ENCODE results near the gene SLC66A1. TPM values are rescaled to one million over a fixed set of nuclear protein-coding genes. Genes with fewer than 3 reads are reported as not detected.
A peak's percentile ranks its signal among the peaks of the same experiment; 100 is the strongest.

Gene SLC66A1
- total RNA-seq, 2 experiments from 2014 or later: 9.2 to 9.6 TPM

DNA sequence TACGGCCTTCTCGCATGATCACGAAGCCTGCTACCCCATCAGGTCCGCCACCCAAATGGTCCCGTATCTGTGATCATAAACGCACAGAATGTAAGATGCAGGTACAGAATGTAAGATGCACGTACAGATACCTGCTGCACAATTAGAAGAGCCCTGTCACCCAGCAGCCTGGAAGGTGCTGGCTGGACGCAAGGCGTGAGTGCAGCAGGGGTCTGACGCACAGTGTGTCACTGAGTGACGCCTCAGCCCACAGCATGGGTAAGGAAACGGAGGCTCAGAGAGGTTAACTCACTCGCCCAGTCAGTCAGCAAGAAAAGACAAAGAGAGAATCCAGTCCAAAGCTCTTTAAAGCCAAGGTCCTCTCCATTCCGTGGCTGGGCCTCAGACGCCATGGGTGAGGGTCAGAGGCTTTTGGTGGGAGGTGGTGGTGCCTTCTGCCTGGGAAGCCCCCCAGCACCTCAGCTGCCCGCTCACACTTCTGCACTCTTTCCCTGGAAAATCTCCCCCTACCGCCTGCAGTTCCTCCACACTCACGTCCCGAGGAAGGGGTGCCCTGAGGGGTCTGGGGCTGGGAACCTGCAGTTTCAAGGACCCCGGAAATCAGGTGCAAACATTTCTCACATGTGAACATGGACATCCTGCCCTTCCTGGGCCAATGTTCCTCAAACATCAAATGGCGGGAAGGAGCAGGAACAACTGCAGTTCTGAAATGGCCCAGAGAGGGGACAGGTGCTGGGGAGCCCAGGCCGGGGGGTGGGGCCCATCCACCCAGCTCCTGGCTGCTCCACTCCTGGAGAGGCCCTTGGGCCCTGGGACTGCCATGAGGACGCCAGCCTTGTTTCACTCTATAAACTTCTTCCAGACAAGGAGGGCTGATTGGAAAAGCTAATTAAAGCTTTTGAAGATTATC is 59.4 kb downstream of the SLC66A1 start:
- no peak for ATAC-seq (ENCODE audit: low read depth)
- Mint-ChIP-seq H3K4me1 (no peaks in the 10 kb centered on the region), H3K27me3 (no peaks in the 10 kb centered on the region), H3K9me3 (no peaks in the 10 kb centered on the region), H3K4me3 (no peak overlapping the region), H3K36me3 (peaks cover 6% of the 10 kb centered on the region), H3K27ac (no peak overlapping the region)
- POLR2A ChIA-PET: no interaction called here
- DNase-seq: no peak

GRCh38 chr1:19372136-19372514 is 60.0 kb downstream of the SLC66A1 start:
- Mint-ChIP-seq H3K27ac (no peak overlapping the region), H3K4me3 (no peak overlapping the region), H3K4me1 (no peaks in the 10 kb centered on the region), H3K9me3 (no peaks in the 10 kb centered on the region), H3K36me3 (peaks cover 12% of the 10 kb centered on the region), H3K27me3 (no peaks in the 10 kb centered on the region)
- POLR2A ChIA-PET: no interaction called here
- ATAC-seq (ENCODE audit: low read depth) (no peak), DNase-seq (no peak)

DNA sequence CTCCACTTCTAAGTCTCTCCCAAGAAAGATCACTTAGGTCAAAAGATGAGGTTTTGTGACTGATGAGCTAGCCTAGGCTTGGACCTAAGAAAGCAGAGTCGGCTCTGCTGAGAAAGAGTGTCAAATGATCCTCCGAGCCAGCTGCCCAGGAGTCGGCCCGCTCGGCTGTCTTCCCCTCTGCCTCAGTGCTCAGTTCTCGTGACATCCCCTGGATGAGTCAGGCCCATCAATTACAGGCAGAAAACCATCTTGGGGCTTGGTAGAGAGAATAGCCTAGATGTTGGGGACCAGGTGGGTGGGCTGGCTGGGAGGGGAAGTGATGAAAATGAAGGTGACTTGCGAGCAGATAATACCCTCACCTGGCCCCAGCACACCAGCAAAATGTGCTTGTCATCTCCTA is 60.5 kb downstream of the SLC66A1 start:
- Mint-ChIP-seq H3K36me3 (peaks cover 14% of the 10 kb centered on the region), H3K27me3 (no peaks in the 10 kb centered on the region), H3K9me3 (no peaks in the 10 kb centered on the region), H3K4me1 (no peaks in the 10 kb centered on the region), H3K4me3 (no peak overlapping the region), H3K27ac (no peak overlapping the region)
- no peak for ATAC-seq (ENCODE audit: low read depth)
- POLR2A ChIA-PET: no interaction called here
- DNase-seq: no peak

GRCh38 chr1:19373211-19374082 is 61.3 kb downstream of the SLC66A1 start:
- Mint-ChIP-seq H3K27me3 (no peaks in the 10 kb centered on the region), H3K4me3 (no peak overlapping the region), H3K9me3 (no peaks in the 10 kb centered on the region), H3K36me3 (peaks cover 23% of the 10 kb centered on the region), H3K27ac (no peak overlapping the region), H3K4me1 (no peaks in the 10 kb centered on the region)
- DNase-seq: no peak
- POLR2A ChIA-PET: interaction anchor here (1.4 kb wide), 1 partner anchor 9 kb away, joined by 4 read pairs; no protein-coding TSS in a partner anchor
- no peak for ATAC-seq (ENCODE audit: low read depth)

- Mint-ChIP-seq H3K4me3 (no peak overlapping the region), H3K36me3 (peaks cover 24% of the 10 kb centered on the region), H3K4me1 (no peaks in the 10 kb centered on the region), H3K27me3 (no peaks in the 10 kb centered on the region), H3K27ac (no peak overlapping the region), H3K9me3 (no peaks in the 10 kb centered on the region)
- ATAC-seq (ENCODE audit: low read depth) (no peak), DNase-seq (no peak)
- POLR2A ChIA-PET: interaction anchor here (1.4 kb wide), 1 partner anchor 10 kb away, joined by 4 read pairs; no protein-coding TSS in a partner anchor
Observed at GRCh38 chr1:19374083-19374801, 62.1 kb downstream of the SLC66A1 start.

GRCh38 chr1:19374926-19375325 is 62.8 kb downstream of the SLC66A1 start:
- H3K36me3 Mint-ChIP-seq: peaks cover 29% of the 10 kb centered on the region
- ATAC-seq (ENCODE audit: low read depth): no peak
- peaks cover 2% of the 10 kb centered on the region for H3K4me1 Mint-ChIP-seq
- DNase-seq: no peak
- POLR2A ChIA-PET: interaction anchor here (1.4 kb wide), 1 partner anchor 10 kb away, joined by 4 read pairs; no protein-coding TSS in a partner anchor
- no peak overlapping the region for H3K27ac Mint-ChIP-seq
- no peak overlapping the region for H3K4me3 Mint-ChIP-seq
- H3K9me3 Mint-ChIP-seq: no peaks in the 10 kb centered on the region
- no peaks in the 10 kb centered on the region for H3K27me3 Mint-ChIP-seq

GRCh38 chr1:19375631-19376400 is 63.7 kb downstream of the SLC66A1 start:
- Mint-ChIP-seq H3K27me3 (no peaks in the 10 kb centered on the region), H3K4me1 (peaks cover 2% of the 10 kb centered on the region), H3K9me3 (no peaks in the 10 kb centered on the region), H3K4me3 (no peak overlapping the region), H3K27ac (peak overlapping the region; percentile 19), H3K36me3 (peaks cover 29% of the 10 kb centered on the region)
- DNase-seq (no peak), ATAC-seq (ENCODE audit: low read depth) (no peak)
- POLR2A ChIA-PET: no interaction called here

GRCh38 chr1:19376428-19377372 is 64.6 kb downstream of the SLC66A1 start:
- Mint-ChIP-seq H3K27me3 (no peaks in the 10 kb centered on the region), H3K4me1 (peaks cover 2% of the 10 kb centered on the region), H3K27ac (no peak overlapping the region), H3K36me3 (peaks cover 32% of the 10 kb centered on the region), H3K4me3 (no peak overlapping the region), H3K9me3 (no peaks in the 10 kb centered on the region)
- DNase-seq: no peak
- ATAC-seq (ENCODE audit: low read depth): no peak
- POLR2A ChIA-PET: interaction anchor here (1.4 kb wide), 1 partner anchor 16 kb away, joined by 3 read pairs; no protein-coding TSS in a partner anchor

DNA sequence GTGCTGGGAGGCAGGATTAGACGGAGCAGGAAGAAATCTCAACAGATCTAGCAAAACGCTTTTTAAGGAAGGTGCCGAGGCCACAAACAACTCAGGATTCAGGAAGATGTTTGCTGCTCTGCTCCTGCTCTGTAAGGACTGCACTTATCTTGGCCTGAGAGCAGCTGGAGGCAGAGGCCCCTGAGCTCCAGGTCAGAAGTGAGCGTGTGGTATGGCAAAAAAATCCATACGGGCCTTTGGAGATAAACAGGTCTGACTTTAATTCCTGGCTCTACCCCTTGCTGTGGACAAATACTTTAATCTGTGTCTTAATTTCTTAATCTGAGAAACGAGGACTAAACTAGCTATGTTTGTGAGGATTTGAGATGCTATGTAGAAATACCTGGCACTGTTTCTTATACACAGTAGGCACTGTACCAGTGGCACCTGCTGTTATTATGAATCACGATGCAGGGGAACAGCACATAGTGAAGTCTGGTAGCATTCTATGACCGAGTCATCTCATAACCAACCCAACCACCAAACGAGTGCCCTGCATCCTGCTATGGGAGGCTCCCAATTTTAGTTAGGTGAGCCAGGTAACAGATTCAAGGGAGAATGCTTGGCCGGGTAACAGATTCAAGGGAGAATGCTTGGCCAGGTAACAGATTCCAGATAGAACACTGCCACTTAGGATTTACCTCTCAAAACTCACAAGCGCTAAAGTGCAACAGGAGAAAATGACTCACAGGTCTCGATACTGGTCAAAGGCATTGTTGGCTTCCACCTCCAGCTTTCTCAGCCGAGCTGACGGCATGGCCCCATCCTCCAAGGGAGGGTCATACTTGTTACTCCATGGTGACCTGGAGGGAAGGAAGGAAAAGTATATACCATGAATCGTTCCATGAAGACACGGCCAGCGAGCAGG is 65.9 kb downstream of the SLC66A1 start:
- Mint-ChIP-seq H3K27me3 (no peaks in the 10 kb centered on the region), H3K4me3 (no peak overlapping the region), H3K9me3 (no peaks in the 10 kb centered on the region), H3K27ac (no peak overlapping the region), H3K4me1 (peaks cover 2% of the 10 kb centered on the region), H3K36me3 (peaks cover 38% of the 10 kb centered on the region)
- POLR2A ChIA-PET: interaction anchor here (1.4 kb wide), 1 partner anchor 15 kb away, joined by 3 read pairs; no protein-coding TSS in a partner anchor
- DNase-seq (no peak), ATAC-seq (ENCODE audit: low read depth) (no peak)
